HepG2 (cell line): ENCODE results near the gene ITIH1. TPM values are rescaled to one million over a fixed set of nuclear protein-coding genes. Genes with fewer than 3 reads are reported as not detected.

Experiments used
- ARNT ChIP-seq: fragments of 450-650 bp; IDR thresholded peaks from 2 replicates; pipeline ENCODE4 v1.6.1; 2017
- CREBL2 ChIP-seq: sonication (generic); formaldehyde crosslinking; IDR thresholded peaks from 2 replicates; pipeline ENCODE4 v1.8.1; 2023; ENCODE audit warnings: missing genetic modification reagents, mild to moderate bottlenecking, borderline replicate concordance
- DZIP1 ChIP-seq: sonication (generic); formaldehyde crosslinking; IDR thresholded peaks from 2 replicates; pipeline ENCODE4 v1.5.0; 2020; ENCODE audit warnings: mild to moderate bottlenecking, missing genetic modification reagents
- HNF1B ChIP-seq: sonication (generic); formaldehyde crosslinking; IDR thresholded peaks from 2 replicates; pipeline ENCODE4 v1.5.1; 2020; ENCODE audit warnings: mild to moderate bottlenecking, moderate library complexity, missing genetic modification reagents
- HOXA7 ChIP-seq: sonication (generic); formaldehyde crosslinking; IDR thresholded peaks from 2 replicates; pipeline ENCODE4 v1.8.1; 2022; ENCODE audit warnings: mild to moderate bottlenecking, missing genetic modification reagents, moderate library complexity
- KIAA2018 ChIP-seq: sonication (generic); formaldehyde crosslinking; IDR thresholded peaks from 2 replicates; pipeline ENCODE4 v1.5.0; 2020; ENCODE audit warnings: mild to moderate bottlenecking, missing genetic modification reagents, borderline replicate concordance
- LRRFIP1 ChIP-seq: sonication (generic); formaldehyde crosslinking; conservative IDR thresholded peaks from 2 replicates; pipeline ENCODE4 v1.4.0; 2020; ENCODE audit warnings: missing genetic modification reagents
- MBD4 ChIP-seq: IDR thresholded peaks from 2 replicates; pipeline ENCODE4 v1.6.1; 2012; ENCODE audit warnings: low read length, inconsistent platforms, borderline replicate concordance
- MED8 ChIP-seq: sonication (generic); formaldehyde crosslinking; IDR thresholded peaks from 2 replicates; pipeline ENCODE4 v1.8.1; 2023; ENCODE audit warnings: mild to moderate bottlenecking, missing genetic modification reagents; ENCODE audit not compliant: insufficient replicate concordance
- MTA1 ChIP-seq: sonication (generic); formaldehyde crosslinking; IDR thresholded peaks from 2 replicates; pipeline ENCODE4 v1.4.0; 2020; ENCODE audit warnings: missing genetic modification reagents, mild to moderate bottlenecking, borderline replicate concordance
- WIZ ChIP-seq: sonication (generic); formaldehyde crosslinking; IDR thresholded peaks from 2 replicates; pipeline ENCODE4 v1.5.1; 2020; ENCODE audit warnings: mild to moderate bottlenecking, missing genetic modification reagents
- ZNF644 ChIP-seq: IDR thresholded peaks from 2 replicates; pipeline ENCODE4 v1.6.1; 2016; ENCODE audit warnings: low read depth
- polyA plus RNA-seq, 8 experiments: library from polyadenylated mRNA; depleted of rRNA in 3 of 8; stranded (reverse) in 7 of 8; unstranded in 1 of 8; fragments of >200 nt; fragmentation: Illumina TruSeq in 4 of 8; extraction: Trizol in 4 of 8; gene quantifications; 2 replicates each; pipeline versions ENCODE4 v1.2.1 to v1.2.3, GENCODE V29; 2011 to 2016; ENCODE audit warnings: low read depth in 4 of 8, missing spikeins in 1 of 8, mixed read lengths in 1 of 8; ENCODE audit not compliant: insufficient read depth in 1 of 8
- total RNA-seq, 5 experiments: library from RNA; depleted of rRNA; stranded (reverse); fragments of >200 nt; fragmentation: Illumina TruSeq; extraction: Trizol; gene quantifications; 2 replicates each; pipeline ENCODE4 v1.2.3, GENCODE V29; 2016; ENCODE audit warnings: low read depth in 1 of 5

ITIH1 gene
- total and polyA plus RNA-seq, 2 of the 13 experiments (the other 11 are each of a cell fraction or from before 2014, with no cell fraction given): 12.3 to 19.6 TPM

- TF ChIP-seq MTA1 (CRISPR knock-in tag): 0 out of 2 replicates have a peak, but pooled peaks have one; percentile 3
- TF ChIP-seq ARNT: no peak
- no peak for TF ChIP-seq MED8 (CRISPR knock-in tag)
- TF ChIP-seq MBD4: no peak
- TF ChIP-seq WIZ (CRISPR knock-in tag): no peak
- no peak for TF ChIP-seq HNF1B
- no peak for TF ChIP-seq HOXA7 (CRISPR knock-in tag)
- TF ChIP-seq ZNF644 (CRISPR knock-in tag): no peak
- TF ChIP-seq CREBL2 (CRISPR knock-in tag): no peak
- TF ChIP-seq KIAA2018 (CRISPR knock-in tag): no peak
- TF ChIP-seq LRRFIP1 (CRISPR knock-in tag): no peak
- TF ChIP-seq DZIP1 (CRISPR knock-in tag): no peak
Observed at GRCh38 chr3:52777959-52778805, 783 bp downstream of the ITIH1 start (continued).
